SK-N-MC (cell line): ENCODE data around the gene DCAF16.

Experiments
- EZH2 ChIP-seq: fragments of 200-600 bp; sonication (generic); IDR thresholded peaks from one replicate; pipeline ENCODE4 v1.6.1; 2017; ENCODE audit warnings: antibody characterized with exemption
- FOXP2 ChIP-seq: optimal IDR thresholded peaks from 2 replicates; pipeline ENCODE3; 2011; ENCODE audit warnings: mild to moderate bottlenecking, moderate library complexity; ENCODE audit not compliant: insufficient read depth; ENCODE audit errors: extremely low read length, control extremely low read depth
- POLR2AphosphoS5 ChIP-seq: IDR thresholded peaks from 2 replicates; pipeline ENCODE4 v1.6.1; 2012; ENCODE audit warnings: mild to moderate bottlenecking, low read depth, low read length, borderline replicate concordance

DNA sequence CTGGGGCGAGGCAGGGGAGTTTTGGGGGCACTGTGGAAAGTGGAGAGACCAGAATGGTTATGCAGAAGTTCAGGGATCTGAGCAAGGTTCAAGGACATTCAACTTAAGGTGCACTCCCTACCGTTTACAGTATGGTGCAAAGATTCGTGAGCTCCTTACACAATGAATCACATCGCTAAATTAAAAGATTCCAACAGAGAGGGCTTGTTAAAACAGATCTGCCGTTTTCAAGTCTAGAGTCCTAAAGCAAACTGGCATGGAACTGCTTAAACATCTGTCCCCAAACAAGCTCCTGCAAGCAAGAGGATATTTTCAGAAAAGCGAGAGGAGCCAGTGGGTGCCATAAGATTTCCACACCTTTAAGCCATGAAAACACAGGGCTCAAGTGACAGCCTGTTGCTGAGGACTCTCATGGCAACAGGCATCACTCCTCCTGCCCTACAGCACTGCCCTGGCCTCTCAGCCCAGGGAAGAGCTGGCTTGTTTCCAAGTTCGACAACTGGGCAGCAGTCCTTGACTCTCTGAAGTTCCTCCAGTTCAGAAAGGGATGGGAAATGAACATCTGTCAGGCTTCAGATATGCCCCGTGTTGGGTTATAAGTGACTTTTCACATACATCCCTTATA, 39.2 kb downstream of the DCAF16 start:
- TF ChIP-seq POLR2AphosphoS5: no peak
- no peak for TF ChIP-seq EZH2
- TF ChIP-seq FOXP2: no peak
